NCI-H226 (cell line): ENCODE measurements around the gene BHLHE40.
"Not testable (repeated sequence)": the region's sequence is repeated elsewhere in the genome, so short reads cannot be mapped to it uniquely, and the experiment has no call there.

ENCODE experiments used
- DNase-seq: peaks from one replicate; pipeline ENCODE4 v3.0.0-alpha.2; 2015

The BHLHE40 gene

DNA sequence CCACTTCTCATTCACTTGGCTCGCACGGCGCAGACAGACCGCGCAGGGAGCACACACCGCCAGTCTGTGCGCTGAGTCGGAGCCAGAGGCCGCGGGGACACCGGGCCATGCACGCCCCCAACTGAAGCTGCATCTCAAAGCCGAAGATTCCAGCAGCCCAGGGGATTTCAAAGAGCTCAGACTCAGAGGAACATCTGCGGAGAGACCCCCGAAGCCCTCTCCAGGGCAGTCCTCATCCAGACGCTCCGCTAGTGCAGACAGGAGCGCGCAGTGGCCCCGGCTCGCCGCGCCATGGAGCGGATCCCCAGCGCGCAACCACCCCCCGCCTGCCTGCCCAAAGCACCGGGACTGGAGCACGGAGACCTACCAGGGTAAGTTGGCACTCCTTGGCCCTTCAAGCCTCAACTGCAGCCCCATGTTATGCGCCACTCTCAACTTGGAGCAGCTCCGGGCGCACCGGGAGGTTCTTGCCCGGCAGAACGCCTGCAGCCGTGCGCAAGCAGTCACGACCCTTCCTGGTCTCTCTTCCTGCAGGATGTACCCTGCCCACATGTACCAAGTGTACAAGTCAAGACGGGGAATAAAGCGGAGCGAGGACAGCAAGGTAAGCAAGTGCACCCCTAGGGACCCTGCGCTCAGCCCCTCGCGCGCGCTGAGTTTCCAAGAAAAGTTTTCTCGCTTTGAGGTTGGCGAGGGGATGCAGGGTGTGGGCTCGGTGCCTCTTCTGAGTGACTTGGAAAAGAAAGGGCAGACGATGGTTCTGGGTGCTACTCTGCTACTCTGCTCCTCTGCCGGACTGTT lies at the start of gene BHLHE40:
BHLHE40 (plus strand) TSS at position 10 of the 801 bp plus-strand sequence; CDS start at position 292, 282 bp downstream.
- no peak for DNase-seq

- DNase-seq, result no peak
Measured at GRCh38 chr3:4930501-4930900, 48.7 kb upstream of the BHLHE40 start.

DNA sequence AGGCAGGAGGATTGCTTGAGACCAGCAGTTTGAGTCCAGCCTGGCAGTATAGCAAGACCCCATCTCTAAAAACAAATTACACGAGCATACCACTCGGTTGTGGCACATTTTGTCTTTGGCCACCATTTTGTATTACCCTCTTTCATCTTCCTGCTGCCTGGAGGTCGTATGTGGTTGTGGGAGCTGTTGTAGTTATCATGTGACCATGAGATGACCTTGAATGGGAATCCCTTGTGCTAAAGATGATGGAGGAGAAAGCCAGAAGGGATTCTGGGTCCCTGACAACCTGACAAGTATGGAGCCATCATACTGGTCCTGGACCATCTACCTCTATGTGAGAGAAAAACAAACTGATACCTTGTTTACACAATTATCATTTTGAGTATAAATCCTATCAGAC lies 45.2 kb upstream of the BHLHE40 start:
- no peak for DNase-seq

DNA sequence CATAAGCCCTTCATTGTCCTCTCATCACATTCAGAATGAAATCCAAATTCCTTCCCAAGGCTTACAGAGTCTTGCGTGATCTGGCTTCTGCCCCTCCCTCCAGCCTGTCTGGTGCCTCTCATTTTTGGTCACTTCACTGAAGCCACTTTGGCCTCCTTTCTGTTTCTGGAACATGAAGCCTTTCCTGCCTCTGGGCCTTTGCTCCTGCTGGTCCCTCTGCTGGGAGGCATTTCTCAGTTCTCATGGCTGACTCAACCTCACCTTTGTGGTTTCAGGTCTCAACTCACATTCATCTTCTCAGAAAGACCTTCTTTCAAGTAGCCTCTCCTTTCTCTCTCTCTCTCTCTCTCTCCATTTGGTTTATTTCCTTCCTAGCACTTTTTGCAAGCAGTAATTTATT lies 43.9 kb upstream of the BHLHE40 start:
- no peak for DNase-seq

DNA sequence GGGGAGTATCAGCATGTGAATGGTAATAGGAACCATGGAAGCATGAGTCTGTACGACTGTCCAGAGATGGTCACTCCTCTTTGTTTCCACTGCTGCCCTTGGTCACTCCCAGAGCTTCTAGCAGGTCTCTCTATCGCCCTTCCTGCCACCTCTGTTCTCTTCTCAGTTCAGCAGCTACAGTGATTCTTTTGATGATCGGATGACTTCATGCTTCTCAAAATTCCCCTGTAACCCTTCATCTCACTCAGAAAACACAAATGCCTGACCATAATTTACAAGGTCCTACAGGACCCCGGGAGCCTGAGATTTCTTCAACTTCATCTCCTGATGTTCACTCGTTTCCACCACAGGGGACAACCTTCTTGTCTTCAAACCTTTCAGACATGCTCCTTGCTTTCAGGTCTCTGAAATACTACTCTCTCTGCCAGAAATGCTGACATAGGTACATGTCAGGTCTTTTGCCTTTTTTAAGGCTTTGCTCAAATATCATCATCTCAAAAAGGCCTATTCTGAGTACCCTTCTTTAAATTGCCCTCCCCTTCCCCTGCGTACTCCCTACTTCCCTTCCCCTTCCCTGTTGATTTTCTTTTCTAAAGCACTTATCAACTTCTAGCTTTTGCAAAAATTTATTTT lies 42.1 kb upstream of the BHLHE40 start:
- no peak for DNase-seq

DNA sequence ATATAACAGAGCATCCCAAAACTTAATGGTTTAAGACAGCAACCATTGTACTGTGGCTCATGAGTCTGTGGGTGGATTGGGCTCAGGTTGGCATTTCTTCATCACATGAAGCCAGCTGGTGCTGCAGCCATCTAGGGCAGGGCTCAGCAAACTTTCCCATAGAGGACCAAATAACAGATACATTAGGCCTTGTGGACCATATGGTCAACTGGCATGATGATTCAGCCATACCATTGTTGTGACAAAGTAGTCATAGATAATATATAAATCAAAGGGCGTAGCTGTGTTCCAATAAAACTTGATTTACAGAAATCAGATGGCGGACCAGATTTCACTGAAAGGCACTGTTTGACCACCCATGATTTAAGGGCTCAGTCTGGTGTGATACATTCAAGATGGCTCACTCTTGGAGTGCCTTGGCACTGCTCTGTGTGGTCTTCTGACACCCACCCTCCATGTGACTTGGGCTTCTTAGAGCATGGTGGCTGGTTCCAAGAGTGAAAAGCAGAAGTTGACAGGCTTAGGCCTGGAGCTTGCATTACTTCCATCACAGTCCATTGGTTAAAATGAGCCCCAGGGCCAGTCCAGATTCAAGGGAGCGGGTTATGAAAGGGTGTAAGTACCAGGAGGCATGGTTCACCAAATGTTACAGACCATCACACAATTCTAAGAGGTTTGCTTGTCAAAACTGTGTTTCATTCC lies 40.8 kb upstream of the BHLHE40 start:
- no peak for DNase-seq

DNA sequence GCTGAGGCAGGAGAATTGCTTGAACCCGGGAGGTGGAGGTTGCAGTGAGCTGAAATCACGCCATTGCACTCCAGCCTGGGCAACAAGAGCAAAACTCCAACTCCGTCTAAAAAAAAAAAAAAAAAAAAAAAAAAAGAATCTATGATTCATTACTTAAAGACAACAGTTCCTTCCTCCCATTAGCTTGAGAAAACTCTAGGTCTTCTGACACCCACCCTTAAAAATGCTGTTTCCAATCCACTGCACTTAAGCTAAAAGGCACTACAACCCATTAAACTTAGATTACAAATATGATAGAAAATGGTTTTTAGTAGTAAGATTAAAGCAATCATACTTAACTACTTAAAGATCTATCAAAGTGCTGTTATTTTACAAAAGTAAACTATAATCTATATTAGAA lies 40.0 kb upstream of the BHLHE40 start:
- no peak for DNase-seq

- no peak for DNase-seq
Measured at GRCh38 chr3:4940985-4941384, 38.3 kb upstream of the BHLHE40 start.

- DNase-seq, result no peak
Measured at GRCh38 chr3:4943549-4943948, 35.7 kb upstream of the BHLHE40 start.

DNA sequence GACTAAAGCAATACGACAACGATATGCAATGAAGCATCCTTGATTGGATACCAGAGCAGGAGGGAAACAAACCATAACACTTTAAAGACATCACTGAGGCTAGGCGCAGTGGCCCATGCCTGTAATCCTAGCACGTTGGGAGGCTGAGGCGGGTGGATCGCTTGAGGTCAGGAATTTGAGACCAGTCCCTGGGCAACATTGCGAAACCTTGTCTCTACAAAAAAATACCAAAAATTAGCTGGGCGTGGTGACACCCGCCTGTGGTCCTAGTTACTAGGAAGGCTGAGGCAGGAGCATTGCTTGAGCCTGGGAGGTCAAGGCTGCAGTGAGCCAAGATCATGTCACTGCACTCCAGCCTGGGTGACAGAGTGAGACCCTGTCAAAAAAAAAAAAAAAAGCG lies 33.9 kb upstream of the BHLHE40 start:
- DNase-seq, result no peak

DNA sequence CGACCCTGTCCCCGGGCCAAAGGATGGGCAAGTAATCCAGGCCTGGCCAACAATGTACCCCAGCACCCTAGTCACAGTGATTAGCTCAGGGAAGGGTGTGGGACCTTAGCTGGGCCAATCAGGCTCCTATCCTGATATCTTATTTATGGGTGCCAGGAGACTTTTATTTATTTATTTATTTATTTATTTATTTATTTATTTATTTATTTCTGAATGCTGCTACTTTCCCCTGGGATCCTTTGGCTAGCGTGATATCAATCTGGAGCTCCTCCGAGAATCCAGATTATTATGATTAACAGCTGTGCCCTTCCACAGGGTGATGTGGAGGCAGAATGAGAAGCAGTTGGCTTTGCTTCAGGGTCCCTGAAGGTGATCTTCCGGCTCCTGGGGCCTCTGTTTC lies 32.2 kb upstream of the BHLHE40 start:
- DNase-seq, result no peak

DNA sequence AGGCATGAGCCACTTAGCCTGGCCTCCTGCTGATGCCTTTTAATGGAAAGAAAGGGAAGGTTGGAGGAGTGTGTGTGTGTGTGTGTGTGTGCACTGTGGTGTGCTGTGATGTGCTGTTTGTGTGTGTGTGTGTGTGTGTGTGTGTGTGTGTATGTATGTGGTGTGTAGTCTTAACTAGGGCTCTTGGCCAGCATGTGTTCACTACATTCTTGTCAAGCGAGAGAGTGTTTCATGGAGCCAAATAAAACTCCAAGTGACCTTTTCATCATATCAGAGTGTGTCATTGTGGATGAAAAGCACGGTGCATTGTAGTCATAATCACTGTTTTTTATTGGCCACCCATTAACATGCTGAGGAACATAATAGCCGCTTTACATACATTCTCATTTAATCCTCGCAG lies 30.8 kb upstream of the BHLHE40 start:
- peak; percentile 16 for DNase-seq

GRCh38 chr3:4949004-4949403 lies 30.2 kb upstream of the BHLHE40 start:
- DNase-seq, result no peak

DNA sequence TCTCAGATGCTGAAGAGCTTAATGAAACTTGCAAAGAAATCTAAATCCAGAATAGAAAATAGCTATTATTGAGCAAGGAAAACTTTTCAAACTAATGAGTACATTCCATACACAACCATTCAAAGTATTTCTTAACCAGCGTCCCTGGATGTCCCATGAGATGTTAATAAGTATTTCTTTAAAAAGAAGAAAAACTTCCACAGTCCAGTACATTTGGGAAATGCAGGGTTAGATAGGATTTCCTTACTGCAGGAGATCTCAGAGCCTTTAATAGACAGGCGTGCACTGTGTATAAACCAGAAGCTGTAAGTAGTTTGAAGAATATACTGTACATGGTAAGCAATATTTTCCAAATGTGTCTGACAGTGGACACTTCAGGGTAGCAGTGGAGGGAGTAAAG lies 29.6 kb upstream of the BHLHE40 start:
- DNase-seq, result no peak

GRCh38 chr3:4950351-4950784 lies 28.9 kb upstream of the BHLHE40 start:
- DNase-seq, result no peak

DNA sequence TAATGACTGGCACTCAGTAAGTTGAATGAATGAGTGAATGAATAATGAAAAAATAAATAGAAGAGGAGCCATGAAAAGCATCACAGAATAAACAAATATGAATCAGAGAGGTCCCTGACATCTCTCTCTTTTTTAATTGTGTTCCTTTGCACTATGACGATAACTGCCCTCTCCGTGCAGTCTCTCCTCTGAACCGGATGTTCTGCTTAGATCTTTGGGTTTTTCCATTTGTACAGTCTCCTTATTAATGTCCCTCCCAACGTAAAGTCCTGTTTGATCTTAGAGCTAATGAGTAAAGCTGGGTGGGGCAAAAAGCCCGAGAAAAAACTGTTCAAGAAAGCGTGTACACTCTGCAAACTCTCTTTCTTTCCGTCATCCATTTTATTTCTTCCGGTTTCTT lies 28.3 kb upstream of the BHLHE40 start:
- no peak for DNase-seq

DNA sequence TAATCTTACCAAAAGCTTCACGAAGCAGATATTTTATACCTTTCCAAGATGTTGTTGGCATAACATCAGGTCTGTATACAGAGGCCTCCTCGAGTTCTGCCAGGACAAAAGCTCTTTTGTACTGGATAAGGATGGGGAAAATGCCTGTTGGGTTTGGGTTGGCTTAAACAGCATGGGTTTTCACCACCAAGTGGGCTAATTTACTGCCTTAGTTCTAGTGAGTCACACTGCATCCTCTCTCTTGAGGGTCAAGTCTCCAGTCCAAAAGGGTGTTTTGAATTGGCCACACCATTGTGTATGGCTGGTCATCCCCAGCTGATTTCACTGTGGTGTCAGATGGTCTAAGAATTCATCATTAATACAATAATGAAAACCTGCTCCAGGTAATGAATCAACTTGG lies 26.1 kb upstream of the BHLHE40 start:
- no peak for DNase-seq

GRCh38 chr3:4954256-4955000 lies 24.8 kb upstream of the BHLHE40 start:
- no peak for DNase-seq

DNA sequence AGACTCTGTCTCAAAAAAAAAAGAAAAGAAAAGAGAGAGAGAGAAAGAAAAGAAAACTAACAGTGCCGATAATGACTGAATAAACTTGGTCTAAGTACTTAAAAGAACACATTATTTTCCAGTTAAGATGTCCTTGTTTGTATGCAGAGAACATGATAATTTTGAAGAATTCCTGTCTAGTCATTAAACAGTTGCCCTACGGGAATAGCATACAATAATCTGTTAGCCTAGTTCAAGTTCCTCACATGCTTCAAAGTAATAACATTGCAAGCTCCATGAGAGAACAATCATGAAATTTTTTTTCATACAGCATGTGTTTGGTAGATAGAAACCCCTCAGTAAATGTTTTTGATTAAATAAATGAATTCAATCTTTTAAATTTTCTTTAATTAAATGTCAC lies 23.1 kb upstream of the BHLHE40 start:
- DNase-seq, result no peak

DNA sequence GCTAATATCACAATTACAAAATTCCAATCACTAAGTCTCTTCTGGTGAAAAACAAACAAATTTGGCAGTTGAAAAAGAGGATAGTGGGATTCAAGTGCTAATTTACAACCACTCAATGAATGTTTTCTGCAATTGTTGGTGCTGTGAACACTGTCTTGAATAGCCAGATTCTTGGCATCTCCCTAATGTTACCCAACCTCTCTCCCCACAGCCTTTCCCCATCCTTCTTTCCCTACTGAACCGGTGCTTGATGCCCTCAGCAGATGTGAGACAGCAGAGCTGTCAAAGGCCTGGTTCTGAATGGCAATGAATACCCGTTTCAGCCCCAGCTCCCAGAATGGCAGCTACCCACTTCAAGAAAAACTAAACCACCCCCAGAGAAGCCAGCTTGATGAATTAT lies 22.5 kb upstream of the BHLHE40 start:
- no peak for DNase-seq

- DNase-seq, result no peak
Measured at GRCh38 chr3:4957978-4958377, 21.3 kb upstream of the BHLHE40 start.

- no peak for DNase-seq
Measured at GRCh38 chr3:4959180-4959579, 20.1 kb upstream of the BHLHE40 start.

DNA sequence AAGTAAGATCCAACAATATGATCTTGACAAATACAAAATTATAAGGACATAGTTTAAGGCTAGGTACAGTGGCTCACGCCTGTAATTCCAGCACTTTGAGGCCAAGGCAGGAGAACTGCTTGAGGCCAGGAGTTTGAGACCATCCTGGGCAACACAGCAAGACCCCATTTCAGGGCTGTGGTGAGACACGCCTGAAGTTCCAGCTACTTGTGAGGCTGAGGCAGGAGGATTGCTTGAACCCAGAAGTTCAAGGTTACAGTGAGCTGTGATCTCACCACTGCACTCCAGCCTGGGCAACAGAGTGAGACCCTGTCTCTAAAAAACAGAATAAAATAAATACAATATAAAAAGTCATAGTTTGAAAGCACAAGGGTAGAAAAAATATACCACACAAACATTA lies 17.4 kb upstream of the BHLHE40 start:
- DNase-seq, result not testable (repeated sequence)
